Panc1 (cell line): ENCODE results near the gene CCDC78. TPM values are rescaled to one million over a fixed set of nuclear protein-coding genes. Genes with fewer than 3 reads are reported as not detected.
A peak's percentile ranks its signal among the peaks of the same experiment; 100 is the strongest.

Experiments used
- ATAC-seq: fragments of 200-7000 bp; cut with Tn5 transposase; 2 replicates; pipeline ENCODE4 v1.9.1; 2020; ENCODE audit warnings: mild to moderate bottlenecking, moderate library complexity
- BruUV-seq: library from RNA; stranded (reverse); fragments of 400-500 nt; replicated peaks from 2 replicates; lab custom pipeline; 2021; lab: Mats Ljungman, UMichigan
- CTCF ChIA-PET: fragments of 300-600 bp; sonication (Branson Sonifier 250); formaldehyde crosslinking; loops from one replicate; lab custom pipeline; 2022; ENCODE audit warnings: antibody characterized with exemption; lab: Charles Lee
- POLR2A ChIA-PET: fragments of 300-600 bp; sonication (Branson Sonifier 250); formaldehyde crosslinking; loops from one replicate; lab custom pipeline; 2022; ENCODE audit warnings: antibody characterized with exemption; lab: Charles Lee
- DNase-seq: peaks from one replicate; pipeline ENCODE4 v3.0.0-alpha.2; 2010; ENCODE audit warnings: low read depth, low spot score
- H3K27ac ChIP-seq: 2 replicates; pipeline ENCODE4 v1.5.1; 2011; ENCODE audit warnings: mild to moderate bottlenecking, low read length, inconsistent platforms
- H3K27me3 ChIP-seq: fragments of 200-500 bp; sonication (Bioruptor generic); 2 replicates; pipeline ENCODE4 v1.6.0; 2014; ENCODE audit warnings: low read length, inconsistent platforms; ENCODE audit not compliant: control insufficient read depth, insufficient read depth
- H3K36me3 ChIP-seq: fragments of 200-500 bp; sonication (Bioruptor generic); 2 replicates; pipeline ENCODE4 v1.5.1; 2014; ENCODE audit warnings: inconsistent platforms, mild to moderate bottlenecking, low read length, moderate library complexity; ENCODE audit not compliant: control insufficient read depth, insufficient read depth
- H3K4me1 ChIP-seq: 2 replicates; pipeline ENCODE4 v1.5.1; 2011; ENCODE audit warnings: inconsistent platforms, mild to moderate bottlenecking, low read length, moderate library complexity; ENCODE audit not compliant: control insufficient read depth, insufficient read depth
- H3K4me3 ChIP-seq, 2 experiments: 2 replicates each; pipeline ENCODE4 v1.5.1; 2011 to 2012; ENCODE audit warnings: low read depth in 2 of 2, low read length in 2 of 2, mild to moderate bottlenecking in 2 of 2, inconsistent platforms in 1 of 2, moderate library complexity in 1 of 2
- H3K9me3 ChIP-seq: fragments of 200-500 bp; sonication (Bioruptor generic); 2 replicates; pipeline ENCODE4 v1.5.1; 2014; ENCODE audit warnings: low read depth, mild to moderate bottlenecking, inconsistent platforms, low read length, moderate library complexity; ENCODE audit not compliant: control insufficient read depth, insufficient read depth
- POLR2AphosphoS5 ChIP-seq: IDR thresholded peaks from 2 replicates; pipeline ENCODE4 v1.6.1; 2012; ENCODE audit warnings: mild to moderate bottlenecking, low read depth, low read length, moderate library complexity
- SIN3A ChIP-seq: IDR thresholded peaks from 2 replicates; pipeline ENCODE4 v1.6.1; 2012; ENCODE audit warnings: low read depth, mild to moderate bottlenecking, low read length, moderate library complexity, borderline replicate concordance; ENCODE audit not compliant: insufficient read depth
- TCF7L2 ChIP-seq: IDR thresholded peaks from 2 replicates; pipeline ENCODE4 v1.6.1; 2011; ENCODE audit warnings: mild to moderate bottlenecking, low read depth, low read length, inconsistent platforms
- in situ Hi-C: cut with HindIII; loops from 2 replicates; pipeline ENCODE4 v1.10.0; 2016; ENCODE audit warnings: low sequenced_read_pairs, low pct_unique_long_range_greater_than_20kb
- intact Hi-C: fragments of 100-400 bp; cut with micrococcal nuclease; formaldehyde crosslinking; loops from one replicate; pipeline ENCODE4 v1.10.0; 2022; ENCODE audit not compliant: unreplicated experiment
- total RNA-seq: library from RNA; stranded (reverse); gene quantifications from one replicate; pipeline ENCODE4 v1.2.1, GENCODE V29; 2021; ENCODE audit not compliant: unreplicated experiment
- TF ChIP-seq, protein P1 (sequence below): fragments of 450-650 bp; IDR thresholded peaks from 2 replicates; pipeline ENCODE4 v1.5.1; 2017; ENCODE audit warnings: mild to moderate bottlenecking
- TF ChIP-seq, protein P2 (sequence below), 2 experiments: IDR thresholded peaks; 2 replicates each; pipeline ENCODE4 v1.6.1; 2011 to 2012; ENCODE audit warnings: low read depth in 2 of 2, control low read depth in 1 of 2, low read length in 1 of 2, mild to moderate bottlenecking in 1 of 2, moderate library complexity in 1 of 2; ENCODE audit not compliant: insufficient read depth in 1 of 2

The CCDC78 gene
- total RNA-seq, 1 experiment from 2014 or later: 18.2 TPM

DNA sequence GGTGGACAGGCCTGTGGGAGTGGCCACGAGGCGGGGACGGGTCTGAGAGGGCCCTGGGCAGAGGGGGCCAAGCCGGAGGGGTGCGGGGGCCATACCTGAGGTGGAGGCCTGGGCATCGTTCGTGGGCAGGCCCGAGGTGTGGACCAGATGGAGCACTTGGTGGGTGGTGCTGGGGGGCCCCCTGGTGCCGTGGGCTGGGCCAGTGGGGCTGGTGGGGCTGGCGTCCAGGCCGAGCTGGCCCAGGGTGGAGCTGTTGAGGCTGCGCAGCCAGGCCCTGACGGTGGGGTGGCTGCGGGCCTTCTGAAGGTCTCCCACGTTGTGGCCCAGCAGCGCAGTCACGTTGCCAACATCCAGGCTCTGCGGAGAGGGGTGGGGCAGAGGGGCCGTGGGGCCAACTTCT lies 43.7 kb upstream of the CCDC78 start:
- ChIA-PET POLR2A (no interaction called here), CTCF (no interaction called here)
- BruUV-seq: no TSS peak

DNA sequence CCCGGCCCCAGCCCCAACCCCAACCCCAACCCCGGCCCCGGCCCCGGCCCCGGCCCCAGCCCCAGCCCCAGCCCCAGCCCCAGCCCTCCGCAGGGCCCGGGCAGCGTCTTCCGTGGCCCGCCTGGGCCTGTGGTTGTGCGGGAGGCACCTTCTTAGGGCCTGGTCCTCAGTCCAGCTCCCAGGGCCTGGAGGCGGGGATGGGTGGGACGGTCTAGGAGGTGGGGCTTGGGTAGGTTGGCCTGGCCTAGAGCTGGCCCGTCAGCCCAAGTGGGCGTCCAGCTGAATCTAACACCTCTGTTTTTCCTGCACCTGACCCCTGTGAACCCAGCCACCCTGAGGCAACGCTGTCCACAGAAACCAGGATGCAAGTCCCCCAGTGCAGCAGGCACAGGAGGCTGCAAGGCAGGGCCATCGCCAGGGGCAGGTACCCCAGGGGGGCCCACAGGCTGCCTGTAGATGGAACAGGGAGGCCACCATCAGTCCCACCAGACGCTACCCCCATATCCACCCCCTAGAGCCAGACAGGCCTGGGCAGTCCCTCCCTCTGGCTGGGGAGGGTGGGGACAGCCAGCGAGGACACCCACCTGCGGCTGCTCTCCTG lies 43.0 kb upstream of the CCDC78 start:
- BruUV-seq: no TSS peak
- intact Hi-C loops (no loop called here), in situ Hi-C loops (no loop called here)
- TF ChIP-seq, protein P1, sequence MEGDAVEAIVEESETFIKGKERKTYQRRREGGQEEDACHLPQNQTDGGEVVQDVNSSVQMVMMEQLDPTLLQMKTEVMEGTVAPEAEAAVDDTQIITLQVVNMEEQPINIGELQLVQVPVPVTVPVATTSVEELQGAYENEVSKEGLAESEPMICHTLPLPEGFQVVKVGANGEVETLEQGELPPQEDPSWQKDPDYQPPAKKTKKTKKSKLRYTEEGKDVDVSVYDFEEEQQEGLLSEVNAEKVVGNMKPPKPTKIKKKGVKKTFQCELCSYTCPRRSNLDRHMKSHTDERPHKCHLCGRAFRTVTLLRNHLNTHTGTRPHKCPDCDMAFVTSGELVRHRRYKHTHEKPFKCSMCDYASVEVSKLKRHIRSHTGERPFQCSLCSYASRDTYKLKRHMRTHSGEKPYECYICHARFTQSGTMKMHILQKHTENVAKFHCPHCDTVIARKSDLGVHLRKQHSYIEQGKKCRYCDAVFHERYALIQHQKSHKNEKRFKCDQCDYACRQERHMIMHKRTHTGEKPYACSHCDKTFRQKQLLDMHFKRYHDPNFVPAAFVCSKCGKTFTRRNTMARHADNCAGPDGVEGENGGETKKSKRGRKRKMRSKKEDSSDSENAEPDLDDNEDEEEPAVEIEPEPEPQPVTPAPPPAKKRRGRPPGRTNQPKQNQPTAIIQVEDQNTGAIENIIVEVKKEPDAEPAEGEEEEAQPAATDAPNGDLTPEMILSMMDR: no peak
- TF ChIP-seq POLR2AphosphoS5 (no peak), SIN3A (no peak)
- TF ChIP-seq, protein P2, sequence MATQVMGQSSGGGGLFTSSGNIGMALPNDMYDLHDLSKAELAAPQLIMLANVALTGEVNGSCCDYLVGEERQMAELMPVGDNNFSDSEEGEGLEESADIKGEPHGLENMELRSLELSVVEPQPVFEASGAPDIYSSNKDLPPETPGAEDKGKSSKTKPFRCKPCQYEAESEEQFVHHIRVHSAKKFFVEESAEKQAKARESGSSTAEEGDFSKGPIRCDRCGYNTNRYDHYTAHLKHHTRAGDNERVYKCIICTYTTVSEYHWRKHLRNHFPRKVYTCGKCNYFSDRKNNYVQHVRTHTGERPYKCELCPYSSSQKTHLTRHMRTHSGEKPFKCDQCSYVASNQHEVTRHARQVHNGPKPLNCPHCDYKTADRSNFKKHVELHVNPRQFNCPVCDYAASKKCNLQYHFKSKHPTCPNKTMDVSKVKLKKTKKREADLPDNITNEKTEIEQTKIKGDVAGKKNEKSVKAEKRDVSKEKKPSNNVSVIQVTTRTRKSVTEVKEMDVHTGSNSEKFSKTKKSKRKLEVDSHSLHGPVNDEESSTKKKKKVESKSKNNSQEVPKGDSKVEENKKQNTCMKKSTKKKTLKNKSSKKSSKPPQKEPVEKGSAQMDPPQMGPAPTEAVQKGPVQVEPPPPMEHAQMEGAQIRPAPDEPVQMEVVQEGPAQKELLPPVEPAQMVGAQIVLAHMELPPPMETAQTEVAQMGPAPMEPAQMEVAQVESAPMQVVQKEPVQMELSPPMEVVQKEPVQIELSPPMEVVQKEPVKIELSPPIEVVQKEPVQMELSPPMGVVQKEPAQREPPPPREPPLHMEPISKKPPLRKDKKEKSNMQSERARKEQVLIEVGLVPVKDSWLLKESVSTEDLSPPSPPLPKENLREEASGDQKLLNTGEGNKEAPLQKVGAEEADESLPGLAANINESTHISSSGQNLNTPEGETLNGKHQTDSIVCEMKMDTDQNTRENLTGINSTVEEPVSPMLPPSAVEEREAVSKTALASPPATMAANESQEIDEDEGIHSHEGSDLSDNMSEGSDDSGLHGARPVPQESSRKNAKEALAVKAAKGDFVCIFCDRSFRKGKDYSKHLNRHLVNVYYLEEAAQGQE (IDR thresholded peaks at IDR 0.05; ENCODE audit: insufficient read depth in 1 of 2, low read depth in 2 of 2, low read length in 1 of 2): no peak
- Histone ChIP-seq H3K4me1 (no peaks in the 10 kb centered on the region; the same call in 1 of the 2 replicates), H3K36me3 (no peaks in the 10 kb centered on the region), H3K27ac (no peak overlapping the region), H3K9me3 (no peaks in the 10 kb centered on the region), H3K27me3 (no peaks in the 10 kb centered on the region), H3K4me3 (no peak overlapping the region)
- DNase-seq: no peak
- ChIA-PET CTCF (interaction anchor here (0.6 kb wide), 1 partner anchor 275 kb away, joined by 4 read pairs; no protein-coding TSS in a partner anchor), POLR2A (no interaction called here)
- peak; percentile 44 for ATAC-seq

More for the DNA sequence above, 43.7 kb upstream of the CCDC78 start:
- DNase-seq (no peak), ATAC-seq (no peak)
- Histone ChIP-seq H3K36me3 (no peaks in the 10 kb centered on the region), H3K4me3 (no peak overlapping the region), H3K9me3 (no peaks in the 10 kb centered on the region), H3K4me1 (no peaks in the 10 kb centered on the region; the same call in 1 of the 2 replicates), H3K27ac (no peak overlapping the region), H3K27me3 (no peaks in the 10 kb centered on the region)
- TF ChIP-seq TCF7L2 (no peak), POLR2AphosphoS5 (no peak), SIN3A (no peak)
- TF ChIP-seq, protein P2 (IDR thresholded peaks at IDR 0.05; ENCODE audit: insufficient read depth in 1 of 2, low read depth in 2 of 2, low read length in 1 of 2): no peak
- TF ChIP-seq, protein P1: no peak
- intact Hi-C loops (no loop called here), in situ Hi-C loops (no loop called here)
